OCI-M2 (cell line): Measurements from ENCODE around the gene RHEB.
"Not testable (repeated sequence)": the region's sequence is repeated elsewhere in the genome, so short reads cannot be mapped to it uniquely, and the experiment has no call there.

Experiments used
- DNase-seq: peaks from one replicate; lab custom pipeline; 2025; ENCODE audit not compliant: unreplicated experiment; lab: John Stamatoyannopoulos, UW

Gene RHEB

GRCh38 chr7:151536178-151536577 is 16.5 kb upstream of the RHEB start:
- not testable (repeated sequence) for DNase-seq

- DNase-seq, result no peak
Measured at GRCh38 chr7:151529842-151530241, 10.1 kb upstream of the RHEB start.

GRCh38 chr7:151524845-151525244 is 5.2 kb upstream of the RHEB start:
- DNase-seq, result no peak

- DNase-seq, result no peak
Measured at GRCh38 chr7:151524331-151524730, 4.6 kb upstream of the RHEB start.

GRCh38 chr7:151520419-151521261 is 945 bp upstream of the RHEB start:
- no peak for DNase-seq

- not testable (repeated sequence) for DNase-seq
Measured at GRCh38 chr7:151518947-151519764, 539 bp downstream of the RHEB start.

- DNase-seq, result no peak
Measured at GRCh38 chr7:151518105-151518946, 1.4 kb downstream of the RHEB start.

- DNase-seq, result no peak
Measured at GRCh38 chr7:151517601-151518104, 2.0 kb downstream of the RHEB start.

GRCh38 chr7:151515276-151515565 is 4.5 kb downstream of the RHEB start:
- no peak for DNase-seq

- no peak for DNase-seq
Measured at GRCh38 chr7:151514461-151515275, 5.0 kb downstream of the RHEB start.

DNA sequence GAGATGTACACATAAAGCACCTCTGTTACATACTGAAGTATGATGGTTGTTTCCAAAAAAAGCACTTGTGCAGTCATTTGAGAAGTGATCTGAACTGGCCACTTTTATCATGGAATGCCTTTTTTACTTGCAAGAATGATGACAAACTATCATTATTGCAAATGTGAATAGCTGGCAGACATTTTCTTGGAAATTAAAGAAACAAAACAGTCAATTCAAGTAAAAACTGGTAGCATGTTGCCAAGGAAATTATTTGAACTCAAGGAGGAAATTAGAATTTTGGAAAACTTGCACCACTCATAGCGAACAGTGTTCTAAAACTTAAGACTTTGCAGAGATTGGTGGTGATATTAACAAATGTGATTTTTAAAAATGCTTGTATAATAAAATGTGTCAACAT is 6.6 kb downstream of the RHEB start:
- no peak for DNase-seq

- no peak for DNase-seq
Measured at GRCh38 chr7:151512353-151512752, 7.3 kb downstream of the RHEB start.

DNA sequence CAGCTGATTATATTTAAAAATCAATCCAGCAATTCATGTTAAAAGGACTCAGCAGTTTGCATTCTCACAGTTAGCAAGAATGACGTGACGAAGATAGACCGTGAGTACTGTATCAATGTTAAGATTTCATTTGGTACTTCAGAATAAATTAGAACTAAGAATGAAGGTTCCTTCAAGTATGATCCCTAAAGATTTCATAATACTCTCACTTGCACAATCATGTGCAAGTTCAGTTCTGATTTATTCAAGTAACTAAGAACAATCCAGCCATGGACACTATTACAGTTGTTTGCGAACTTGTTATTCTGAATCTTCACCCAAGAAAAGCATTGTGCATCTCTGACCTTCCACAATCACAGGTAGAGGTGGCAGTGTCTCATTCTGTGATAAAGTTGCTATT is 7.7 kb downstream of the RHEB start:
- DNase-seq, result no peak

GRCh38 chr7:151511270-151511669 is 8.4 kb downstream of the RHEB start:
- no peak for DNase-seq

DNA sequence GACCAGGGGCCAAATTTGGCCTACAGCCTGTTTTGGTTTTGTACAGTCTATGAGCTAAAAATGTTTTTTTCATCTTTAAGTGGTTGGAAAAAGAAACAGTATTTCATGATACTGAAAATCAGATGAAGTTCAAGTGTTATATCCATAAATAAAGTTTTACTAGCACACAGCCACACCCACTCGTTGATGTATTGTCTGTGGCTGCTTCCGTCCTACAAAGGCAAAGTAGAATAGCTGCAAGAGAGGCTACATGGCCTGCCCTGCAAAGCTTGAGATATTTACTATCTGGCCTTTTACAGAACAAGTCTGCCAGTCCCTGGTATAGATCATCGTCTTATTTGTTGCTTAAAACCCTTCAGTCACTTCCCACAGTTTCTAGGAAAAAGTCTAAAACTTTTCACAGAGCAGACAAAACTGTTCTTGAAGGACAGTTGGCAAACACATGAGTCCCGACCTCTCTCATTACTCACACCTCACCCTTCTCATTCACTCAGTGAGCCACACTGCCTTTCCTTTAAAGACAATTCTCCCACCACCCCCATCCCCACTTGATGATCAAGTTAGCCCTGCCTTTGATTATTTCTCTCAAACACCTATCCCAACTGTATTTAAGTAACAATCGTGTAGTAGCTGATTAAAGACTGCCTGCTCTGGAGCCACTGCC is 9.9 kb downstream of the RHEB start:
- no peak for DNase-seq

- DNase-seq, result no peak
Measured at GRCh38 chr7:151508991-151509390, 10.7 kb downstream of the RHEB start.

DNA sequence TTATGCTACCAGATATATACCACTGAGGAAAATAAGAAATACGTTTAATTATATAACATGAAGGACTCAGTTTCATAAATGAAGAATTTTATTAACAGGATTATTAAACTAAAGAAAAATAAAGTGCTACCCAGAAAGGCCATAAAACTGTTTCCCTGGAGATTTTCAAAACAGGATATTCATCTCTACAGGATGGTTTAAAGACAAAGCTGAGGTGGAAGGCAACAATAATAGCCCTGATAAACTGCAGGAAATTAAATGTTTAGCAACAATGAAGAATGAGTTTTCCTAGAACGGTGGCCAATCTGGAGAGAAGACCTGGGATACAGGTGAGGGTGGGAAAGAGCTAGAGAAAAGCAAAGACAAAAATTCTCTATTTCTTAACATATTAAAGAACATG is 11.9 kb downstream of the RHEB start:
- DNase-seq, result no peak

- DNase-seq, result no peak
Measured at GRCh38 chr7:151506901-151507382, 12.8 kb downstream of the RHEB start.

DNA sequence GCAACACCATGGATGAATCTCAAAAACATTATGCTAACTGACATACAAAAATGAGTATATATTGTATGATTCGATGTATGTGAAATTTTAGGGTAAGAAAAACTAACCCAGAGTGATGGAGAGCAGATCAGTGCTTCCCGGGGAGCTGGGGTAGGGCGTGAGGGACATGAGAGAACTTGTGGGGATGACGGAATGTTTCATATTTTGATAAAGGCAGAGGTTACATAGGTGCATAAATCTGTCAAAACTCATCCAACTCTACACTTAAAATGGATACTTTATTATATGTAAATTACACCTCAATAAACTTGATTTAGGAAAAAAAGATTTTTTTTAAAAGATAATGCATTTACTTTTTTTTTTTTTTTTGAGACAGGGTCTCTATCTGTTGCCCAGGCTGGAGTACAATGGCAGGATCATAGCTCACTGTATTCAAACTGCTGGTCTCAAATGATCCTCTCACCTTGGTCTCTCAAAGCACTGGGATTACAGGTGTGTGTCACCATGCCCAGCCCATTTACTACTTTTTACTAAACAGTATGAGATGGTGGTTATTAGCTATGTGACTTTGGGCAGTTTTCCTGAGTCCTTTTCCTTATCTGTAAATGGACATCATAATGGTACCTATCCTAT is 13.7 kb downstream of the RHEB start:
- DNase-seq, result no peak
